HG03159 (cell line): ENCODE data around the gene MAB21L3.
"Not testable (repeated sequence)": the region's sequence is repeated elsewhere in the genome, so short reads cannot be mapped to it uniquely, and the experiment has no call there.

ENCODE experiments used
- ATAC-seq: cut with Tn5 transposase; IDR thresholded peaks from one replicate; pipeline ENCODE4 v1.9.1; 2021; ENCODE audit warnings: mild to moderate bottlenecking, moderate library complexity; ENCODE audit not compliant: unreplicated experiment

MAB21L3 gene

DNA sequence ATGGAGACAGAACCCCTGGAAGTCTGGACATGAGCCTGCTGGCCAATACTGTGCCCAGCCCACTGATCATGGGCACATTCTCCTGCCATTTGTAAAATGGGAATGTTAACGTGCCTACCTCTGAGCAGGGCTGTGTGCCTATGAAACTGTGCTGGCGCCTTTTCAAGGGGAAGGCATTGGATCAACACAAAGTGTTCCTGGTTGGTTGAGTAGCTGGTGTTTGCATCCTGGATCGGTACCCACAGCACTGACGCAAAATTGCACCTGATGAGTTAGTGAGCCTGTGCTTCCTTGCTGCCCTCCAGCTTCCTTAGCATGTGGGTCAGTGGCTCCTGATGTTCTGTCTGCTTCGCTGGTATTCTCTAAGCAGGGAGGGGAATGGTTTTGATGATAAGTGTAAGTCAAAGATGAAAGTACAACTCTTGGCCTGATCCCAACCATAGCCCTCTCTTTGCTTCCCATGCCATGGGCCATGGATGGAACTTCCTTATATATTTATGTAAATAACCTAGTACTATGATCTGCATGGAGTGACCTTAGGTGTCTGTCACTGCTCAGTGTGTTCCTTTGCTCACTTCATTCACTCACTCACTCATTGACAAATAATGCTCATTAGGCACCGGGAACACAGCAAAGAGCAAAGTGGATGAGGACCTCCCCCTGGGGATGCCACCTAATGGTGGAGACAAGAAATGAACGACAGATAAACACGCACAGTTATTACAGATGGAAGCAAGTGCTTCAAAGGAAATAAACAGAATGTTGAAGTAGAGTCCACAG, 22.7 kb downstream of the MAB21L3 start:
- no peak for ATAC-seq

GRCh38 chr1:116134476-116134773, 23.2 kb downstream of the MAB21L3 start:
- no peak for ATAC-seq

DNA sequence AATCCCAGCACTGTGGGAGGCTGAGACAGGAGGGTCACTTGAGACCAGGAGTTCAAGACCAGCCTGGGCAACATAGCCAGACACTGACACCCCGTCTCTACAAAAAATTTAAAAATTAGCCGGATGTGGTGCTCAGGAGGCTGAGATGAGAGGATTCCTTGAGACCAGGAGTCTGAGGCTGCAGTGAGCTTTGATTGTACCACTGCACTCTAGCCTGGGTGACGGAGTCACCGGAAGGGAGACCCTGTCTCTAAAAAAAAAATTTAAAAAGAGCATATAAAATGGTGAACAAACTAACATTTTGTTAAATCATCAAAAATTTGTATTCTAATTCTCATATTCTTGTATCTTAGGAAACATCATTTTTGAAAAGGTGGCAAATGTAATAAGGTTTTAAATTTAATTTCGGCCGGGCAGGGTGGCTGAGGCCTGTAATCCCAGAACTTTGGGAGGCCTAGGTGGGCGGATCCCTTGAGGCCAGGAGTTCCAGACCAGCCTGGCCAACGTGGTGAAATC, 27.1 kb downstream of the MAB21L3 start:
- no peak for ATAC-seq

- peak; percentile 11 for ATAC-seq
Measured at GRCh38 chr1:116139592-116140134, 28.5 kb downstream of the MAB21L3 start.

DNA sequence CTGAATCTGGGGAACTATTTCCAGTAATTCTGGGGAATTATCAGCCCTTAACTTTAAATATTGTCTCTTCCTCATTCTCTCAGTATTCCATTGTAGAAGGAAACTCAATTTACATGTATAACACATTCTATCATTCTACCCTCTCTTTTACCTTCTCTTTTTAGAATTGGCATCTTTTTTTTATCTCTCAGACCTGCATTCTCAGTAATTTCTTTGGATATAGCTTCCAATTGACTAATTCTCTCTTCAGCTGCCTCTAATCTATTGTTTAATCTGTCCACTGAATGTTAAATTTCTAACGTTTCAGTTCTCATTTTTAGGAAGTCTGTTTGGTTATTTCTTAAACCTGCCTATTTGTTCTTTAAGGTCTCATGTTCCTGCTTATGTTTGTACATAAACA, 33.0 kb downstream of the MAB21L3 start:
- ATAC-seq = no peak

DNA sequence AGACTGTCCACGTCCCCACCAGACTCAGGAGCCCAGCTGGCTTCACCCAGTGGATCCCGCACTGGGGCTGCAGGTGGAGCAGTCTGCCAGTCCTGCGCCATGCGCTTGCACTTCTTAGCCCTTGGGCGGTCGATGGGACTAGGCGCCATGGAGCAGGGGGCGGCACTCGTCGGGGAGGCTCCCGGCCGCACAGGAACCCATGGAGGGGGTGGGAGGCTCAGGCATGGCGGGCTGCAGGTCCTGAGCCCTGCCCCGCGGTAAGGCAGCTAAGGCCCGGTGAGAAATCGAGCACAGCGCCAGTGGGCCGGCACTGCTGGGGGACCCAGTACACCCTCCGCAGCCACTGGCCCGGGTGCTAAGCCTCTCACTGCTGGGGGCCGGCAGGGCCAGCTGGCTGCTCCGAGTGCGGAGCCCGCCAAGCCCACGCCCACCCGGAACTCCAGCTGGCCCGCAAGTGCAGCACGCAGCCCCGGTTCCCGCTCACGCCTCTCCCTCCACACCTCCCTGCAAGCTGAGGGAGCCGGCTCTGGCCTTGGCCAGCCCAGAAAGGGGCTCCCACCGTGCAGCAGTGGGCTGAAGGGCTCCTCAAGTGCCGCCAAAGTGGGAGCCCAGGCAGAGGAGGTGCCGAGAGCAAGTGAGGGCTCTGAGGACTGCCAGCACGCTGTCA, 35.4 kb downstream of the MAB21L3 start:
- not testable (repeated sequence) for ATAC-seq

GRCh38 chr1:116147114-116147510, 35.9 kb downstream of the MAB21L3 start:
- ATAC-seq = no peak

DNA sequence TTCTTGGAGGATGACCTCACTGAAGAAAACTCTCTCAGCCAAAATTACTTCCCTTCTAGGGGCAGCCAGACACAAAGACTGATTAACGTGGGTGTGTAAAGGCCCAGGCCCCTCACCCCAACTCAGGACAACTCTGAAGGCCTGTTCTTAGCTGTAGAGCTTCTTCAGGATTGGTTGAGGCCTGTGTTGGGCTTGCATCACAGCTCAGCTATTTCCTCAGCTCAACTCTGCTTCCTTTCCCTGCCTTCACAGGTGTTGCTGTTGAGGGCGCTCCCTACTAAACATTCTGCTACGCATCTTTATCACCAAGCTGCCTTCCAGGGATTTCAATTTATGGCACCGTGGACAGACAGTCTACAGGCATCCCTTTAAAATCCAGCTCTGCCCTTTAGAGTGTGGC, 36.8 kb downstream of the MAB21L3 start:
- no peak for ATAC-seq

GRCh38 chr1:116148967-116149366, 37.8 kb downstream of the MAB21L3 start:
- ATAC-seq = no peak

DNA sequence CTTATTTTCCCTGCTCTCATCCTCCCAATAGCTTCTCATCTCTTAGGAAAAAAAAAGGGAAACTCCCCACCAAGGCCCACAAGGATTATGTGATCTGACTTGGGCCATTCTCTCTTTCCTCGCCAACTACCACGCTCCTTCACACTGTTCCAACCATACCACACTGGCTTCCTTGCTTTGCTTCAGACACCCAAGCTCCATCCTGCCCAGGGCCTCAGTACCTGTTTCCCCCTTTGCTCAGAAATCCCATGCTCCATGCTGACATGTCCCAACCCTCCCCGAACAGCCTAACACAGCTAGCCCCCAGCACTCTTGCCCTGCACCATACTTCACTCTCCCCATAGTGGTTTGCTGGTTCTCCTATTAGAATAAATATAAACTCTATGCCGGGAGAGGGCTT, 39.2 kb downstream of the MAB21L3 start:
- no peak for ATAC-seq

- peak; percentile 94 for ATAC-seq
Measured at GRCh38 chr1:116151739-116152576, 40.8 kb downstream of the MAB21L3 start.

DNA sequence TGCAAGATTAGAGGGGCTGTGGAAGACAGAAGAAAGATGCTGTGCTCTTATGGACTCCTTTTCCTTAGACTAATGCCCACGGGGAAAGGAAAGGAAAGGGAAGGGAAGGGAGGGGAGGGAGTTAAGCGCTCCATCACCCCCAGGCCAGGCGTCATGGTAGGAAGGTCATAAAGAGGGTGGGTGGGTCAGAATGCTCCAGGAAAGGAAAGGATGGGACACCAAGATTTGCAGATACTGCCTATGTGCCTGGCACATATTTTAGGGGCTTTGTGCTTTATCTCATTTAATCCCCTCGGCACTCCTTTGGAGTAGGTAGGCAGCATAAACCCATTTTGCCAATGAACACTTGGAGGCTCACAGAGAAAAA, 41.4 kb downstream of the MAB21L3 start:
- no peak for ATAC-seq

- no peak for ATAC-seq
Measured at GRCh38 chr1:116152950-116153691, 41.9 kb downstream of the MAB21L3 start.

- no peak for ATAC-seq
Measured at GRCh38 chr1:116153692-116154031, 42.5 kb downstream of the MAB21L3 start.

DNA sequence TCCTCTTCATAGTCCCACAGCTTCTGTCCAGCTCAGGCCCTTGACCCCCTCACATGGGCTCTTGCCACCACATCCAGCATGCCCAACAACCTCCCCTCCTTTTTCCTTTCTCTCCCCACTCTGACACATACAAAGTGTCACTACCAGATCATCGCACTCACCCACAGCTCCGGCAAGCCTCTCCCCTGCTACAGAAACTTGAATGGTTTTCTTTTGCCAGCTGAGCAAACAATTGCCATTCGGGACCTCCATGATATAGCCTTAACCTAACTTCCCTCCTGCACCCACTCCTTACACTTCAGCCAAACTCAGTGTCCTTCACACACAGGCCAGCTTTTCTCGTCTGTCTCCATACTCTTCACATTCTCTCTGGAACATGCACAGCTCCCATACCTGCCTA, 43.3 kb downstream of the MAB21L3 start:
- ATAC-seq = no peak

- no peak for ATAC-seq
Measured at GRCh38 chr1:116157096-116157495, 45.9 kb downstream of the MAB21L3 start.

GRCh38 chr1:116159177-116159576, 48.0 kb downstream of the MAB21L3 start:
- ATAC-seq = no peak

DNA sequence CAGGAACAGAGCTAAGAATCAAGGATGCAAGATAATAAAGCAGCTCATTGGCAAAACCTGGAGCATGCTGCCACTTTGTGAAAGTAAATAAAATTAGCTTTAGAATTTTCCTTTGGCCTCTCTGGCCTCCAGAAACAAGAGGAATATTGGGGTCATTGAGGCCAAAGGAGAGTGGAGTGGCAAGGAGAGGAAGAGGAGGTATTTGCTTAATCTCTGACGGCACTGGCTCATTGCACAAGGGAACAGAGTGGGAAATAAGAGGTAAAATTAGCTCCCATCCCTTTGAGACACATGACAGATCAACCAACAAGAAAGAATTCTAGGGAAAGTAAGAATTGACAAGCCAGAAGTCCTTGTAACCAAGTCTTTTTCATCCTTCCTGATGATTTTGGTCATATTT, 48.4 kb downstream of the MAB21L3 start:
- ATAC-seq = no peak

GRCh38 chr1:116161390-116161789, 50.2 kb downstream of the MAB21L3 start:
- no peak for ATAC-seq

GRCh38 chr1:116161877-116162390, 50.7 kb downstream of the MAB21L3 start:
- ATAC-seq = no peak

DNA sequence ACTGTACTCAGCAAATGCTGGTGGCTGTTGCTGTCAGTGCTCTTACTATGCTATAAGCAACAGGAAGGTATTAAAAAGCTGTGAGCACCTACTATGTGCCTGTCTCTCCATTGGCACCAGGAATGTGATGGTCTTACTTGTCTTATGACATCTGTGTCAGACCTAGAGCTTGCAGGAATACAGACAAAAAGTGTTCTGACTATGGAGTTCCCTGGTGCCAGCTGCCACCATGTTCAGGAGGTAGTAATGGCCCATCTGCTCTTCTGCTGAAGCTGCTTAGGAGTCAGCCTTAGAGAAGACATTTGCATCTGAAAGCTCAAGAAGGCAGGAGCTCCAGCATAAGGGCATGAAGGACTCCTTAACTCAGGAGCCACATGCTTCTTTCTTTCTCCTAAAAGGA, 52.3 kb downstream of the MAB21L3 start:
- no peak for ATAC-seq
